Parathyroid adenoma (tissue), 2 donors: Measurements from ENCODE around the gene TCF15.
A peak's percentile ranks its signal among the peaks of the same experiment; 100 is the strongest.

Experiments used
- H2AFZ ChIP-seq: fragments of 300-600 bp; sonication (generic); one replicate; pipeline ENCODE4 v1.7.0; 2017; ENCODE audit warnings: antibody characterized with exemption, mild to moderate bottlenecking
- H3K27ac ChIP-seq: fragments of 300-600 bp; sonication (generic); one replicate; pipeline ENCODE4 v1.7.0; 2017
- H3K27me3 ChIP-seq: fragments of 300-600 bp; sonication (generic); one replicate; pipeline ENCODE4 v1.7.0; 2017; ENCODE audit warnings: low read length; ENCODE audit not compliant: control insufficient read depth, insufficient read depth
- H3K36me3 ChIP-seq: fragments of 300-600 bp; sonication (generic); one replicate; pipeline ENCODE4 v1.7.0; 2017; ENCODE audit warnings: low read length; ENCODE audit not compliant: control insufficient read depth, insufficient read depth
- H3K4me1 ChIP-seq: fragments of 300-600 bp; sonication (generic); one replicate; pipeline ENCODE4 v1.7.0; 2017; ENCODE audit warnings: control low read depth
- H3K4me2 ChIP-seq: fragments of 300-600 bp; sonication (generic); one replicate; pipeline ENCODE4 v1.7.0; 2017; ENCODE audit warnings: low read length
- H3K4me3 ChIP-seq: fragments of 300-600 bp; sonication (generic); one replicate; pipeline ENCODE4 v1.7.0; 2017; ENCODE audit warnings: low read depth, low read length
- H3K79me2 ChIP-seq: fragments of 300-600 bp; sonication (generic); one replicate; pipeline ENCODE4 v1.7.0; 2017; ENCODE audit warnings: control low read depth
- H3K9ac ChIP-seq: fragments of 300-600 bp; sonication (generic); one replicate; pipeline ENCODE4 v1.7.0; 2017; ENCODE audit warnings: mild to moderate bottlenecking
- H3K9me3 ChIP-seq: fragments of 300-600 bp; sonication (generic); one replicate; pipeline ENCODE4 v1.7.0; 2017; ENCODE audit warnings: low read length; ENCODE audit not compliant: control insufficient read depth
- TF ChIP-seq, protein P1 (sequence below): fragments of 300-600 bp; sonication (generic); IDR thresholded peaks from one replicate; pipeline ENCODE4 v1.7.0; 2017; ENCODE audit warnings: antibody characterized with exemption, mild to moderate bottlenecking
- donor health status: primary hyperparathyroidism.

The TCF15 gene

DNA sequence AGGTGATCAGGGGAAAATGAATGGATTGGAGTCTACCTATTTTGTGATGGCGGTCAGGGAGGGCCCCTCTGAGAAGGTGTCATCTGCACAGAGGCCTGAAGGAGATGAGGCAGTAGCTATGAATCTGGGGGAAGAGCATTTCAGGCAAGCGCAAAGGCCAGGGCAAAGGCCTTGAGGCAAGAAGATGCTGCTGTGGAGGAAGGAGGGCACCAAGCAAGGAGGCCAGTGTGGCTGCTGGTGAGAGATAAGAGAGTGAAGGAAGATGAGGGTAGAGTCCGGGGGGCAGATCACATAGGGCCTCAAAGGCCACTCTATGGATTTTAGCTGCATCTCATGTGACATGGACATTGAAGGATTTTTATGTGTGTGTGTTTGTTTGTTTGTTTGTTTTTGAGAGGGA lies 45.9 kb downstream of the TCF15 start:
- Histone ChIP-seq H3K79me2 (no peaks in the 10 kb centered on the region), H2AFZ (no peak overlapping the region), H3K4me1 (no peaks in the 10 kb centered on the region), H3K27ac (no peak overlapping the region), H3K27me3 (no peaks in the 10 kb centered on the region), H3K36me3 (no peaks in the 10 kb centered on the region), H3K4me2 (no peak overlapping the region), H3K9me3 (no peaks in the 10 kb centered on the region), H3K4me3 (no peak overlapping the region), H3K9ac (no peak overlapping the region)
- TF ChIP-seq, protein P1, sequence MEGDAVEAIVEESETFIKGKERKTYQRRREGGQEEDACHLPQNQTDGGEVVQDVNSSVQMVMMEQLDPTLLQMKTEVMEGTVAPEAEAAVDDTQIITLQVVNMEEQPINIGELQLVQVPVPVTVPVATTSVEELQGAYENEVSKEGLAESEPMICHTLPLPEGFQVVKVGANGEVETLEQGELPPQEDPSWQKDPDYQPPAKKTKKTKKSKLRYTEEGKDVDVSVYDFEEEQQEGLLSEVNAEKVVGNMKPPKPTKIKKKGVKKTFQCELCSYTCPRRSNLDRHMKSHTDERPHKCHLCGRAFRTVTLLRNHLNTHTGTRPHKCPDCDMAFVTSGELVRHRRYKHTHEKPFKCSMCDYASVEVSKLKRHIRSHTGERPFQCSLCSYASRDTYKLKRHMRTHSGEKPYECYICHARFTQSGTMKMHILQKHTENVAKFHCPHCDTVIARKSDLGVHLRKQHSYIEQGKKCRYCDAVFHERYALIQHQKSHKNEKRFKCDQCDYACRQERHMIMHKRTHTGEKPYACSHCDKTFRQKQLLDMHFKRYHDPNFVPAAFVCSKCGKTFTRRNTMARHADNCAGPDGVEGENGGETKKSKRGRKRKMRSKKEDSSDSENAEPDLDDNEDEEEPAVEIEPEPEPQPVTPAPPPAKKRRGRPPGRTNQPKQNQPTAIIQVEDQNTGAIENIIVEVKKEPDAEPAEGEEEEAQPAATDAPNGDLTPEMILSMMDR = no peak

DNA sequence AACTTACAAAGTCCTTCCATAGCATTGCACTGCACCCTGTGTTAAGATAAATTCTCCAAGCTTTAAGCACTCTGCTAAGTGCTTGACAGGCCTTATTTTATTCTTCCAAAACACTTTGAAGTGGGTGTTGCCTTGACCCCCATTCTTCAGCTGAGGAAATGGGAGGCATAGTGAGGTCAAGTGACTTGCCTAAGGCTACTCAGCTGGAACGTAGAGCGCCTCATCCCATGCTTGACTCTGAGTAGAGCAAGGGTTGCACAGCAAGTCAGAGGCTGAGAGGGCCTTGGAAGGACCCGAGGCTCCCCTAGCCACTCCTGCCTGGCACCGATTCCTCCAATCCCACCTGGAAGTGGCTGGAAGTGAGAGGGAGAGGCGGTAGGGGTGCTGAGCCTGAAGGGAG lies 46.9 kb downstream of the TCF15 start:
- Histone ChIP-seq H3K4me1 (no peaks in the 10 kb centered on the region), H3K4me2 (no peak overlapping the region), H3K27me3 (no peaks in the 10 kb centered on the region), H3K9me3 (no peaks in the 10 kb centered on the region), H3K79me2 (no peaks in the 10 kb centered on the region), H3K36me3 (no peaks in the 10 kb centered on the region), H2AFZ (no peak overlapping the region), H3K9ac (no peak overlapping the region), H3K4me3 (no peak overlapping the region), H3K27ac (no peak overlapping the region)
- TF ChIP-seq, protein P1 = no peak

DNA sequence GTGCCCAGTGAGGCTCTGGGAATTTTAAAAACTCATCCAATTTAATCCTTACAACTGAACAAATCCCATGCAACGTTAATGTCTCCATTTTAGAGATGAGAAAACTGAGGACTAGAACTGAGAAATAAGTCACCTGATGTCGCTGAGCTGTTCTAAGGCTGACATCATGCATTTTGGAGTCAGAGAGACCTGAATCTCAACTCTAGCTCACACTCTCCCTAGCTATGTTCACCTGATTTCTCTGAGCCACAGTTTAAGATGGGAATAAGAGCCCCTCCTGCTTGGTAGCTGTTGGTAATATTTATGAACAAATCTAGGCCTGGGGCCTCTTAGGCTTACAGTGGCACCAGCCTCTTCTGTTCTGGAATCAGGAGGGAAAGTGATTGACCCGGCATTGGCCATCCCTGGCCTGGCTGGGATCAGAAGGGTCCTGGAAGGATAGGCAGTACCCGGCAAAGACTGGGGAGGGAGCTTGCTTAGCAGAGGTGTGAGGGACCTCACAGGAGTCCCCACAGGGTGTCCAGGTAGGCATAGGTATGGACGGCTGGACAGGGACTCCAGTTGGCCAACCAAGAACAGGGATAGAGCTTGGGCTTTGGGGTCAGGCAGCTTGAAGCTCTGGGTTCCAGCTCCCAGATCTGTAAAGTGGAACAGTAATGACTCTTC lies 47.7 kb downstream of the TCF15 start:
- Histone ChIP-seq H3K9me3 (no peaks in the 10 kb centered on the region), H3K4me1 (no peaks in the 10 kb centered on the region), H2AFZ (no peak overlapping the region), H3K79me2 (no peaks in the 10 kb centered on the region), H3K4me3 (no peak overlapping the region), H3K27me3 (no peaks in the 10 kb centered on the region), H3K9ac (no peak overlapping the region), H3K4me2 (no peak overlapping the region), H3K27ac (no peak overlapping the region), H3K36me3 (no peaks in the 10 kb centered on the region)
- TF ChIP-seq, protein P1 = no peak

DNA sequence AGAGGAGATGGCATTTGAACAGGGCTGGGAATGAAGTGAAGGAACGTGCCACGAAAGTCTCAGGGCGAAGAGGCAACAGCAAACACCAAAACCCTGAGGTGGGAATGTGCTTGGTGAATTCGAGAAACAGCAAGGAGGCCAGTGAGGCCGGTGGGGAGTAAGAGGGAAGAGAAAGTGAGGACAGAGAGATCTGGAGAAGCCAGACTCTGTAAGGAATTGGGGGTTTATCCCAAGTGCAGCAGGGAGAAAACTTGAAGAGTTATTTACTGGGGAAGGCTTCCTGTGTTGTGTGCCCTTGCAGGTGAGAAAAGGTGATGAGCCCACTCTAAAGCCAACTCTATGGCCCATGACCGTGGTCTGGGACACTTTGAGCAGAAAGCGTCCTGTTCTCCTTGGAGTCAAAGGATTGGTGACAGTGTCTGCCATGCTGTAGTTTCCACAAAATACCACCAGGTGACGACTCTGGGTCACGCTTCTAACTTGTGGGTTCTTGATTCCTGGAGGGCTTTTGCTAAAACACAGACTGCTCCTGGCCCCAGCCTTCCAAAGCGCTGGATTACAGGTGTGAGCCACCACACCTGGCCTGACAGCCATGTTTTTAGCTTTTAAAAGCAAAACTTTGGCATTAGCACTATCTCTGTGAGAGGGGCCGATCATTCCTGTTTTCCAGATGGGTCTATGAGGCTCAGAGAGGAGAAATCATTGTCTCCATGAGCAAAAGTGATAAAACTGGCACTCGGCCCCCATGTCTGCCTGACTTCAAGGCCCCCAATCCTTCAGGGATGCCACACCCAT lies 48.5 kb downstream of the TCF15 start:
- H3K9ac ChIP-seq = no peak overlapping the region
- H3K9me3 ChIP-seq = no peaks in the 10 kb centered on the region

More for the DNA sequence above, 48.5 kb downstream of the TCF15 start:
- TF ChIP-seq, protein P1 = peak; percentile 98
- no peaks in the 10 kb centered on the region for H3K27me3 ChIP-seq
- H3K36me3 ChIP-seq = no peaks in the 10 kb centered on the region
- no peak overlapping the region for H3K4me3 ChIP-seq
- peak overlapping the region; percentile 6 for H2AFZ ChIP-seq
- H3K27ac ChIP-seq = no peak overlapping the region
- no peak overlapping the region for H3K4me2 ChIP-seq
- H3K79me2 ChIP-seq = no peaks in the 10 kb centered on the region
- H3K4me1 ChIP-seq = no peaks in the 10 kb centered on the region
